Mesodermal cell (in vitro differentiated cells): Measurements from ENCODE around the gene PHACTR3.

Source experiments
- H3K27ac ChIP-seq: 2 replicates; pipeline ENCODE4 v1.7.0; 2013; ENCODE audit warnings: mild to moderate bottlenecking, low read depth, low read length, moderate library complexity; ENCODE audit not compliant: severe bottlenecking
- H3K36me3 ChIP-seq: 2 replicates; pipeline ENCODE4 v1.7.1; 2013; ENCODE audit warnings: mild to moderate bottlenecking, low read length, moderate library complexity; ENCODE audit not compliant: control insufficient read depth, insufficient read depth
- H3K4me1 ChIP-seq: one replicate; pipeline ENCODE4 v1.7.1; 2013; ENCODE audit warnings: mild to moderate bottlenecking, low read length; ENCODE audit not compliant: insufficient read depth, control insufficient read depth, poor library complexity, severe bottlenecking
- H3K4me3 ChIP-seq: 2 replicates; pipeline ENCODE4 v1.7.0; 2013; ENCODE audit warnings: low read length, control low read depth, mild to moderate bottlenecking; ENCODE audit not compliant: insufficient read depth, poor library complexity, severe bottlenecking; ENCODE audit errors: extremely low read depth
- H3K9me3 ChIP-seq: 2 replicates; pipeline ENCODE4 v1.7.1; 2013; ENCODE audit warnings: mild to moderate bottlenecking, low read length, moderate library complexity; ENCODE audit not compliant: control insufficient read depth
- WGBS, 2 experiments: methylation state at CpG; one replicate each; pipeline ENCODE4 v1.1.5; 2013; ENCODE audit warnings: missing lambda C conversion rate in 2 of 2; ENCODE audit not compliant: insufficient coverage in 2 of 2; 5-methylcytosine and 5-hydroxymethylcytosine counted together

Gene PHACTR3

DNA sequence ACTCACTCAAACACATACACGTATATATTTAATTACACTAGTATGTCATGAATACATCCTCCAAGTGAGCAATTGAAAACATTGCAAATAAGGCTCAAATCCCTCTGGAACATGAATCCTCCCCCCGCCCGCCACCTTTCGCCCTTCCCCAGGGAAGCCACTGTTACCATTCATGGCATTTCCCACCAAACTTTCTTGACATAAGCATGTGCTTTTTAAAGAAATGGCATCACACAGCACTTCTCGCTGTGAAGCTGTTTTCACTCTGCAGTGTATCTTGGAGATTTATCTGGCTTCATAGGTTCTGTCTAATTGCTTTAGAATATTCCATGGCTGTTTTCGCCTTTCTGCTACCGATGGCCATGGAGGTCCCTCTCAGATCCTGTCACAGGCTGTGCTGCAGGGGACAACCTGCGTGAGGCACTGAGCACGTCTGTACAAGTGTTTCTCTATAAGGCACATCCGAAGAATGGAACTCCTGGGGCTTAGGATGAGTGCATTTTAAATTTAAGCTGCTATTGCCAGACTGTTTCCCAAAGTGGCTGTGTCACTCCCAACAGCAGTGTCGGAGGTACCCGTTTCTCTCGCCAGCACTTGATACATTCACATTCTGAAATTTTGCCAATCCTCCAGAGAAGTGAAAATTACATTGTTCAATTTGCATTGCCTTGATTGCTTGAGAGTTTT lies 22.2 kb upstream of the PHACTR3 start:
- H3K36me3 ChIP-seq, result no peaks in the 10 kb centered on the region
- no peak overlapping the region for H3K27ac ChIP-seq
- no peak overlapping the region for H3K4me3 ChIP-seq
- H3K4me1 ChIP-seq, result no peaks in the 10 kb centered on the region
- H3K9me3 ChIP-seq, result no peaks in the 10 kb centered on the region
- WGBS, 2 experiments, result 86 to 92% methylated on average over 12 of the region's 13 CpGs

DNA sequence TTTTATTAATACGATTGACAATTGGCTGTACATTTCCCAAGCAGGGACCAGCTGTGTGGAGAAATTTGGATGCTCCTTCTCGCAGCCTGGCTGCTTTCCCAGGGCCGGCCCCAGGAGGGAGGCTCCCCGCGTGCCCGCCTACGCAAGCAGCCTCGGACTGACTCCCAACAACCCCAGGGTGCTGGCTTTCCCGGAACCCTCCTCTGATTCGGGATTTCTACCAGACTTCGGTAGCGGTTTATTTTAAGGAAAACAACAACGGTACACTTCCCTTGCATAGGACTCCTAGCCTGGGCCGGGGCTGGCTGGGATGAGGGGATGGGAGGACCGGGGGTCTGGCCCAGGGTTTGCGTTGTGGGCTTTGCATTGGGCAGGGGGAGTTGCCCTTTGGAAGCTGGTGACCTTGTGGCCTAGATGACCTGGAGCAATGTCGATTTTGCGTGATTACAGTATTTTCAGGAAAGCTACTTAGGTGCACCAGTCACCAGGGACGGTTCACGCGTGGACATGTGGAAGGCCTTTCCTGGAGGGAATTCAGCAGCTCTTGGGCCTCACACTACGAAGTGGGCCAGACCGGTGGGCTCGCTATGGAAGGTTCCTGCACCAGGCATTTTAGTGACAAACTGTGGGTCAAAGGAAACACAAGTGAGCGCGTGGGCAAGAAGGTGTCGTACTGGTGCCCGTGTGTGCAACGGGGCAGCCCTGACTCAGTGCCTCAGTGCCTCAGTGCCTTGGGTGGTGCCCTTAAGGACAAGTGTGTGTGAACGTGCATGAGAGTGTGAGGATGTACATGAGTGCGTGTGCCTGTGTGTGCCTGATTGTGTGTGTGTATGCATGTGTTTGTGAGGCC lies 20.7 kb upstream of the PHACTR3 start:
- no peak overlapping the region for H3K27ac ChIP-seq
- H3K4me1 ChIP-seq, result no peaks in the 10 kb centered on the region
- no peaks in the 10 kb centered on the region for H3K9me3 ChIP-seq
- H3K36me3 ChIP-seq, result no peaks in the 10 kb centered on the region
- H3K4me3 ChIP-seq, result no peak overlapping the region
- 89% methylated on average over 29 to 31 of the region's 31 CpGs for WGBS, 2 experiments

- Histone ChIP-seq H3K9me3 (no peaks in the 10 kb centered on the region), H3K27ac (no peak overlapping the region), H3K4me3 (no peak overlapping the region), H3K36me3 (no peaks in the 10 kb centered on the region), H3K4me1 (no peaks in the 10 kb centered on the region)
- WGBS, 2 experiments, result 89 to 95% methylated on average over 9 to 13 of the region's 15 CpGs
Observed at GRCh38 chr20:59584278-59584925, 19.9 kb upstream of the PHACTR3 start.

- 87 to 90% methylated on average over 15 of the region's 16 CpGs for WGBS, 2 experiments
- no peaks in the 10 kb centered on the region for H3K9me3 ChIP-seq
- H3K36me3 ChIP-seq, result no peaks in the 10 kb centered on the region
- H3K4me1 ChIP-seq, result no peaks in the 10 kb centered on the region
- no peak overlapping the region for H3K27ac ChIP-seq
- H3K4me3 ChIP-seq, result no peak overlapping the region
Observed at GRCh38 chr20:59585714-59586409, 18.5 kb upstream of the PHACTR3 start.

GRCh38 chr20:59586613-59587012 lies 17.7 kb upstream of the PHACTR3 start:
- H3K4me1 ChIP-seq, result no peaks in the 10 kb centered on the region
- H3K27ac ChIP-seq, result no peak overlapping the region
- no peaks in the 10 kb centered on the region for H3K9me3 ChIP-seq
- no peak overlapping the region for H3K4me3 ChIP-seq
- no peaks in the 10 kb centered on the region for H3K36me3 ChIP-seq
- WGBS, 2 experiments, result 72 to 80% methylated on average over 4 to 6 of the region's 6 CpGs

GRCh38 chr20:59587570-59587969 lies 16.8 kb upstream of the PHACTR3 start:
- H3K4me1 ChIP-seq, result no peaks in the 10 kb centered on the region
- no peaks in the 10 kb centered on the region for H3K9me3 ChIP-seq
- 60 to 70% methylated on average over 5 of the region's 6 CpGs for WGBS, 2 experiments
- H3K27ac ChIP-seq, result no peak overlapping the region
- no peak overlapping the region for H3K4me3 ChIP-seq
- no peaks in the 10 kb centered on the region for H3K36me3 ChIP-seq

DNA sequence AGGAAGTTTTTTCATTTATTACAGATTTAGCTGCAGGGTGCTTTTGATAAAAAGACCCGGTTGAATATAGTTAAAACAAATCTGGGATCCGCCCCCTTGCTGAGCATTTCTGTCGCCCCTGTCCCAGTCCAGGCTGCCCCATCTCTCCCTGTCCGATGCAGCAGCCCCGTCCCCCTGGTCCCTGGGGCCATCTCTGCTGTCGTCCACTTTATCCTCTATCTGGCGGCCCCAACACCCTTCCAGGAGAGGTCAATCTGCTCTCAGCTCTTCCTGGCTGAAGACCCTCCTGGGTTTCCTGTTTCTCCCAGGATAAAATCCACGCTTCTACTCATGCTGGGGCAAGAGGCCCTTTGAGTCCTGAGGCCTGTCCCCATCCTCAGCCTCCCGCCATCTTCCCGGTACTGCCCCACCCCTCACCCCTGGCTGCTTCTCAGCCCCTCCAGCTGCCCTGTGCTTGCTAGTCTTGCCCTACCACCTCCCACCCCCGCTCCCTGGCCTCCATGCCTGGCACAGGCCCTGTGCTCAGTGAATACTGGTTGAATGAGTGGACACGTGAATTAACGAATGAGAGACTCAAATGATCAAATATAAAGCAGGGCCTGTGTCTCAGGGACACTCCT lies 16.0 kb upstream of the PHACTR3 start:
- Histone ChIP-seq H3K27ac (no peak overlapping the region), H3K9me3 (no peaks in the 10 kb centered on the region), H3K4me3 (no peak overlapping the region), H3K36me3 (no peaks in the 10 kb centered on the region), H3K4me1 (no peaks in the 10 kb centered on the region)
- 85 to 89% methylated on average over 10 to 12 of the region's 13 CpGs for WGBS, 2 experiments

DNA sequence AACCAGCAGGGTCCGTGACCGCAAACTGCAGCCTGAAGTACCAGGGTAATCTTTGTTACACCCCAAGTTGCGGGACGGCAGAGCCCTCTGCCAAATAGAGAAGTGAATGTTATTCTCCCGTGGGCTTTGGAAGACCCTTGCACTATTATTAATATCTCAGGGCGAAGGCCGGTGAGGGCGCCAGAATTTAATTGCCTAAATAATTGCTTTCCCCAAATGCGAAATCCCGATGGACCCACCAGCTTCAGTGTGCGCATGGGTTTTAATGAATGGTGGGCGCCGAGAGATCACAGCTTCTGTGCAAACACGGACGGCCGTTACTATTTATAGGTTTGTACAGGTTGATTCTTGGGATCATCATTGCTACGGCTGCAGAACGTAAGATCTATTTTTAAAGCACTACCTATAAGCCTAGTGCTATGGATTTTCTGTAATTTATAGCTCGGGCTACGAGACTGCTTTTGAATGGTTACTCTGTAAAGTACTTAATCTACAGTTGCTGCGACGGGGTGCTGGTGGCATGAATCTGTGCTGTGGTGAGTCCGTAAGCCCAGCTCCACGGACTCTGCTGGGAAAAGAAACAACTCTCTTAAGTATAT lies 15.2 kb upstream of the PHACTR3 start:
- no peak overlapping the region for H3K4me3 ChIP-seq

GRCh38 chr20:59591061-59591460 lies 13.3 kb upstream of the PHACTR3 start:
- Histone ChIP-seq H3K9me3 (no peaks in the 10 kb centered on the region), H3K4me1 (no peaks in the 10 kb centered on the region), H3K36me3 (no peaks in the 10 kb centered on the region), H3K4me3 (no peak overlapping the region), H3K27ac (no peak overlapping the region)
- WGBS, 2 experiments, result 80 to 83% methylated on average over 11 to 12 of the region's 12 CpGs

More for the DNA sequence above, 15.2 kb upstream of the PHACTR3 start:
- H3K27ac ChIP-seq, result no peak overlapping the region
- 89 to 90% methylated on average over 13 to 19 of the region's 24 CpGs for WGBS, 2 experiments
- no peaks in the 10 kb centered on the region for H3K9me3 ChIP-seq
- no peaks in the 10 kb centered on the region for H3K4me1 ChIP-seq
- H3K36me3 ChIP-seq, result no peaks in the 10 kb centered on the region

- H3K27ac ChIP-seq, result no peak overlapping the region
- no peaks in the 10 kb centered on the region for H3K9me3 ChIP-seq
- WGBS, 2 experiments, result 53 to 60% methylated on average over 3 to 4 of the region's 5 CpGs
- H3K4me3 ChIP-seq, result no peak overlapping the region
- no peaks in the 10 kb centered on the region for H3K4me1 ChIP-seq
- no peaks in the 10 kb centered on the region for H3K36me3 ChIP-seq
Observed at GRCh38 chr20:59596690-59597089, 7.7 kb upstream of the PHACTR3 start.
